Measurements from ENCODE around the gene ADCY2. TPM values are rescaled to one million over a fixed set of nuclear protein-coding genes. Genes with fewer than 3 reads are reported as not detected.

The ADCY2 gene
- total RNA-seq, 1 donor from 2014 or later: 1.5 TPM

GRCh38 chr5:7397937-7398336, 2.0 kb downstream of the ADCY2 start:
- no peak for TF ChIP-seq CTCF (IDR thresholded peaks at IDR 0.05; ENCODE audit: unreplicated experiment)
- no peaks in the 10 kb centered on the region for H3K9me3 Mint-ChIP-seq (ENCODE audit: unreplicated experiment)
- no peak for DNase-seq (ENCODE audit: low spot score)
- H3K4me3 Mint-ChIP-seq (ENCODE audit: unreplicated experiment): no peak overlapping the region
- H3K4me1 Mint-ChIP-seq (ENCODE audit: unreplicated experiment): peaks cover 13% of the 10 kb centered on the region
- peaks cover 8% of the 10 kb centered on the region for H3K27me3 Mint-ChIP-seq (ENCODE audit: unreplicated experiment)
- H3K27ac Mint-ChIP-seq (ENCODE audit: unreplicated experiment): no peak overlapping the region
- H3K36me3 Mint-ChIP-seq (ENCODE audit: low read depth, unreplicated experiment): peaks cover 4% of the 10 kb centered on the region

DNA sequence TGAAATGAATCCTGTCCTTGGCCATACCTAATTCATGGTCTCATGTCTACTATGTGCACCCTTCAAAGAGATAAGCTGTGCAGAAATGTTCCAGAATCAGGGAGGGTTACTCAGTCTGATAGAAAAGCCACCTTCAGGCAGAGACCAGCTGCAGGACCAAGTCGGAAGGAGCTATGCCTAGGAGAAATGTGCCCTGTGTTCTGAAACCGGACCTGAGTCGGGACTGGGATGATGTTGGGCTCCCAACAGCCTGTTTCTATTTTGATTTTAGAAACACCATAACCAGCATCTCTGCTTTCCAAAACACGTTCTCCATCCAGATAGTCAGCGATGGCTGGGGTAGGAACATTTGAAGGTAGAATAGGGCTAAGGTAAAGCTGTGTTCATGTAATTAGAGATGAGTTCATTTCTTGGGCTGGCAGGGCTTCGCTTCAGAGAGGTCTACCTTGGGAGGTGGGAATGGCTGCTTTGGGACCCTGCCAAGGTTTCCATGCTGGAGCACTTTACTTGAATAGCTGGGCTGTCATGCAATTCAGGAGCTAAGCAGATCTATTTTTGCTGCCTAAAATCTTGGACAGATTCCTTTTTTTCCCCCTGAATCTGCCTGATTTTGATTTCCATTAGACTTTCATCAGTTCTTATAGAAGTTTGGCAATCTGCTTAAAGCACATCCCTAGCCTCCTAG, 2.8 kb downstream of the ADCY2 start:
- Mint-ChIP-seq H3K36me3 (ENCODE audit: low read depth, unreplicated experiment) (peaks cover 4% of the 10 kb centered on the region), H3K4me1 (ENCODE audit: unreplicated experiment) (peaks cover 8% of the 10 kb centered on the region), H3K9me3 (ENCODE audit: unreplicated experiment) (no peaks in the 10 kb centered on the region), H3K27ac (ENCODE audit: unreplicated experiment) (no peak overlapping the region), H3K27me3 (ENCODE audit: unreplicated experiment) (peaks cover 8% of the 10 kb centered on the region), H3K4me3 (ENCODE audit: unreplicated experiment) (no peak overlapping the region)
- no peak for TF ChIP-seq CTCF (IDR thresholded peaks at IDR 0.05; ENCODE audit: unreplicated experiment)
- DNase-seq (ENCODE audit: low spot score): no peak

GRCh38 chr5:7405277-7405676, 9.3 kb downstream of the ADCY2 start:
- TF ChIP-seq CTCF (IDR thresholded peaks at IDR 0.05; ENCODE audit: unreplicated experiment): no peak
- no peaks in the 10 kb centered on the region for H3K9me3 Mint-ChIP-seq (ENCODE audit: unreplicated experiment)
- no peaks in the 10 kb centered on the region for H3K27me3 Mint-ChIP-seq (ENCODE audit: unreplicated experiment)
- H3K4me1 Mint-ChIP-seq (ENCODE audit: unreplicated experiment): no peaks in the 10 kb centered on the region
- no peaks in the 10 kb centered on the region for H3K36me3 Mint-ChIP-seq (ENCODE audit: low read depth, unreplicated experiment)
- no peak overlapping the region for H3K27ac Mint-ChIP-seq (ENCODE audit: unreplicated experiment)
- H3K4me3 Mint-ChIP-seq (ENCODE audit: unreplicated experiment): no peak overlapping the region
- DNase-seq (ENCODE audit: low spot score): no peak

- no peaks in the 10 kb centered on the region for H3K4me1 Mint-ChIP-seq (ENCODE audit: unreplicated experiment)
- H3K4me3 Mint-ChIP-seq (ENCODE audit: unreplicated experiment): no peak overlapping the region
- no peak for DNase-seq (ENCODE audit: low spot score)
These were observed 15.1 kb downstream of the ADCY2 start for GRCh38 chr5:7410936-7411511.

More at GRCh38 chr5:7410936-7411511, 15.1 kb downstream of the ADCY2 start:
- Mint-ChIP-seq H3K36me3 (ENCODE audit: low read depth, unreplicated experiment) (no peaks in the 10 kb centered on the region), H3K27ac (ENCODE audit: unreplicated experiment) (no peak overlapping the region), H3K27me3 (ENCODE audit: unreplicated experiment) (no peaks in the 10 kb centered on the region), H3K9me3 (ENCODE audit: unreplicated experiment) (no peaks in the 10 kb centered on the region)
- TF ChIP-seq CTCF (IDR thresholded peaks at IDR 0.05; ENCODE audit: unreplicated experiment): no peak

Measured in endothelial cell (in vitro differentiated cells).